Cardiac septum (tissue), 1 donor: ENCODE results near the gene MAST3. TPM values are rescaled to one million over a fixed set of nuclear protein-coding genes. Genes with fewer than 3 reads are reported as not detected.

Source experiments
- DNase-seq: peaks from one replicate; pipeline ENCODE4 v3.0.0-alpha.2; 2020; ENCODE audit warnings: low spot score
- intact Hi-C: fragments of 100-400 bp; cut with DNase I; formaldehyde crosslinking; loops from one replicate; pipeline ENCODE4 v1.14.0; 2022
- total RNA-seq: library from RNA; stranded (reverse); fragmentation: NEBNext Ultra II Directional; extraction: Animal tissue kit (Norgen Biotek cat#: 25700); gene quantifications from one replicate; pipeline ENCODE4 v1.2.1, GENCODE V29; 2021
- donor health status: DM: no; HTN: no; CAD: no.

MAST3 gene
- total RNA-seq, 1 donor from 2014 or later, result 5.2 TPM

GRCh38 chr19:18126097-18126496 lies 28.5 kb downstream of the MAST3 start:
- no peak for DNase-seq
- intact Hi-C loops, result no loop called here

- DNase-seq, result no peak
- intact Hi-C loops, result no loop called here
Observed at GRCh38 chr19:18128044-18128443, 30.5 kb downstream of the MAST3 start.

- intact Hi-C loops, result no loop called here
- DNase-seq, result no peak
Observed at GRCh38 chr19:18128805-18129204, 31.2 kb downstream of the MAST3 start.

DNA sequence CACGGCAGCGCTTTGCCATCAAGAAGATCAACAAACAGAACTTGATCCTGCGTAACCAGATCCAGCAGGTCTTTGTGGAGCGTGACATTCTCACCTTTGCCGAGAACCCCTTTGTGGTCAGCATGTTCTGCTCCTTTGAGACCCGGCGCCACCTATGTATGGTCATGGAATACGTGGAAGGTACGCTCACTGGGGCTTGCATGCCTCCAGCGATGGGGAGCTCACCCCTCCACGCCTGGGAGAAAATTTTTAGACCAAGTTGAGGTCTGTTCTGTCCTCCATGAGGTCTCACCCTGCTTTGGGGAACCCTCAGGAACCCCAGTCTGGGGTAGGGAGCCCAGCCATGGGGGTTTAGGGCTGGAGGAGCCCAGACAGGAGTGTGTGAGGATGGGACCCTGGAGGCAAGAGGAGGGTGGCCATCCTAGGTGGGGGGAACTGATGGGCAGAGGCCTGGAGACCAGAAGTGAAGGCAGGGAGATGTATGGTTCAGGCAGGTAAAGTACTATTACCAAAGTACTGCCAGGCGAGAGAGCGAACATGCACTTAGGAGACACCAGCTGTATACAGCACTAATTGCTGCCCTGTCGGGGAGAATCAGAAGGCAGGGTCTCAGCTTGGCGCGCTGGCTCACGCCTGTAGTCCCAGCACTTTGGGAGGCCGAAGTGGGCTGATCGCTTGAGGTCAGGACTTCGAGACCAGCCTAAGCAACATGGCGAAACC lies 33.1 kb downstream of the MAST3 start:
- intact Hi-C loops, result no loop called here
- no peak for DNase-seq

GRCh38 chr19:18131841-18132596 lies 34.4 kb downstream of the MAST3 start:
- intact Hi-C loops, result no loop called here
- DNase-seq, result no peak

DNA sequence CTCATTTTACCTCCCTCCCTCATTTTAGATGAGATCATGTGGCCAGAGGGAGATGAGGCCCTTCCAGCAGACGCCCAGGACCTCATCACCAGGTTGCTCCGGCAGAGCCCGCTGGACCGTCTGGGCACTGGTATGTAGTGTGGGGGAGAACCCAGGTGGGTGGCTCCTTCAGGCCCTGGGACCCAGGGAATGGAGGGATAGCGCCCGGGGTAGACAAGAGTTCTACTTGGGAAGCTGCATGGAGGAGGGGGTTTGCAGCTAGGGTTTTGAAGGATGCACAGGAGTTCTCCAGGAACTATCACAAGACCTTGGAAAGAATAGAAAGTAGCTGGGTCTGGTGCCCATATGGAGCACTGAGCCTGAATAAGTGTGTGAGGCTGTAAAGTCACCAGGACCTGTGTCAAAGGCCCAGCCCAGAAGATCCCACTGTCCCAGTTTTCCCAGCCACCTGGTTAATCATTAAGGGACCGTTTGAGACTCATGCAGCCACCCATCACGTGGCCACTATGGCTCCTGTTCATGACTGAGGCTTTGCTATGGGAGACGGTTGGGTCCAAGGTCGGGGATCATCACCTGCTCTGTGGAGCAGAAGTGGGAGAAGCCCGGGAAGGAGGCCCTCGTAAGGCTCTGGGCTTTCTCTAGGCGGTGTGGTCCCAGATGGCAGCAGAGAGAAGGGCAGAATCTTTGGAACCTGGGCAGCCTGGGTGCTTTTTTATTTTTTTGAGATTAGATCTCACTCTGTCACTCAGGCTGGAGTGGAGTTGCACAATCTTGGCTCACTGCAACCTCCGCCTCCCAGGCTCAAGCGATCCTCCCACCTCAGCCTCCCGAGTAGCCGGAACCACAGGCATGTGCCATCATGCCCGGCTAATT lies 38.4 kb downstream of the MAST3 start:
- intact Hi-C loops, result no loop called here
- DNase-seq, result no peak

DNA sequence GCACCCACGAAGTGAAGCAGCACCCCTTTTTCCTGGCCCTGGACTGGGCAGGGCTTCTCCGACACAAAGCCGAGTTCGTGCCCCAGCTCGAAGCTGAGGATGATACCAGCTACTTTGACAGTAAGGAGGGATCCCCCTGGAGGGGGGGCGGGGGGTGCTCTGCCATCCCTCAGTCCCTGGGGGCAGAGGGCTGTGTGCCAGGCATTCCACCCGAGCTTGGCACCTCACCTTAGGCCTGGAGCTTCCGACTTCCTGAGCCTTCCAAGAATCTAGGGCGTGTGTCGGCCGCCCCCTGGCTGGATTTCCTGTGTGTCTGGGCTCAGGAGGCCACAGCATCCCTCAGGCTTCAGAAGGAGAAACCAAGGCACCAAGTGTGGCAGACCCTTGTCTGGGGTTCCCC lies 39.7 kb downstream of the MAST3 start:
- DNase-seq, result no peak
- intact Hi-C loops, result no loop called here

DNA sequence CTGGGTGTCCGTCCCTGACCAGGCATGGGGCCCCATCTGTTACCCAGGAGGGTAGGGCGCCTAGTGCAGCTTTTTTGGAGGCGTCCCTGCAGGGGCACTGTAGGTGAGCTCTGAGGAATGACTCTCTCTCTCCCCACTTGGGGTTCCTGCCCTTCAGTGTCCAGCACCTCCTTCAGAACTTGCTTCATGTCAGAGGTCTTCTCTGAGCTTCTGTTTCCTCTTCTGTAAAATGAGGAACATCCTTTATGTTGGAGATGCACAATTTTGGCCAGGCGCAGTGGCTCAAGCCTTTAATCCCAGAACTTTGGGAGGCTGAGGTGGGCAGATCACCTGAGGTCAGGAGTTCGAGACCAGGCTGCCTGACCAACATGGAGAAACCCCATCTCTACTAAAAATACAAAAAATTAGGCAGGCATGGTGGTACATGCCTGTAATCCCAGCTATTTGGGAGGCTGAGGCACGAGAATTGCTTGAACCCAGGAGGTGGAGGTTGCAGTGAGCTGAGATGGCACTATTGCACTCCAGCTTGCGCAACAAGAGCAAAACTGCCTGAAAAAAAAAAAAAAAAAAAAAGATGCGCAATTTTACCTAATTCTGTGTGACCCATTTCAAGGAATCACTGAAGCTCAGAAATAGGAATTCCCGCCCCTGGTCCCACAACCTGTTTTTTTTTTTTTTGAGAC lies 40.2 kb downstream of the MAST3 start:
- intact Hi-C loops, result no loop called here
- no peak for DNase-seq

DNA sequence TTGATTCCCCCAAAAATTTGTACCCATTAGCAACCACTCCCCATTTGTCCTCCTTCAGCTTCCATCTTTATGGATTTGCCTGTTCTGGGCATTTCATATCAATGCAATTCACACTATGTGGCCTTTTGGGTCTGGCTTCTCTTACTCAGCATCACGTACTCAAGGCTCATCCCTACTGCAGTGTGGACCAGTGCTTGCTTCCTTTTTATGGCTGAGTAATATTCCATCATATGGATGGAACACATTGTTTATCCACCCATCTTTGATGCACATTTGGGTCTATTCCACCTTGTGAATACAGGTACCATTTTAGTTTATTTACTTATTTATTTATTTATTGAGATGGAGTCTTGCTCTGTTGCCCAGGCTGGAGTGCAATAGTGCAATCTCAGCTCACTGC lies 42.9 kb downstream of the MAST3 start:
- no peak for DNase-seq
- intact Hi-C loops, result no loop called here

- DNase-seq, result no peak
- intact Hi-C loops, result no loop called here
Observed at GRCh38 chr19:18141031-18141430, 43.5 kb downstream of the MAST3 start.

DNA sequence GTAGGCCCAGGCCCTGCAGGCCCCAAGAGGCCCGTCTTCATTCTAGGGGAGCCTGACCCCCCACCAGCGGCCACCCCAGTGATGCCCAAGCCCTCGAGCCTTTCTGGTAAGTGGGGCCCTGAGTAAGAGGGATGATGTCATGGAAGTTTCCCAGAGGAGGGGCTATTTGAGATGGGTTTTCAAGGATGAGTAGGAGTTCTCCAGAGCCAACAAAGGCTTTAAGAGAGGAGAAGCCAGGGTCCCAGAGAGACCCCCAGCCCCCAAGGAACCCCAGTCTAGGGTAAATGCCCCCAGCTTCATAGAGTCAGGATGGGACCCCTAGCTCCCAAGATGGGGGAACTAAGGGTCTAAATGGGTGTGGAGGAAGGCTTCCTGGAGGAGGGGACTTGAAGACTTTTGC lies 46.3 kb downstream of the MAST3 start:
- intact Hi-C loops, result no loop called here
- DNase-seq, result no peak

- no peak for DNase-seq
- intact Hi-C loops, result no loop called here
Observed at GRCh38 chr19:18144361-18144760, 46.8 kb downstream of the MAST3 start.

DNA sequence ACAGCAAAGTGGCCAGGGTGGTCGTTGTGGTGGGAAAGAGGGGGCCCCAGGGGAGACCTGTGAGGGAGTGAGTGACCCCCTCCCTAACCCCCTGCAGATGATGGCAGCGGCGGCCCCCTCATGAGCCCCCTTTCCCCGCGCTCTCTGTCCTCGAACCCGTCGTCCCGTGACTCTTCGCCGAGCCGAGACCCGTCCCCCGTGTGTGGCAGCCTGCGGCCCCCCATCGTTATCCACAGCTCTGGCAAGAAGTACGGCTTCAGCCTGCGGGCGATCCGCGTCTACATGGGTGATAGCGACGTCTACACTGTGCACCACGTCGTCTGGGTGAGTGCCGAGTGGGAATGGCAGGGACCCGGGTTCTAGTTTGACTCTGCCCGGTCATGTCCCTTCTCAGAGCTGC lies 47.3 kb downstream of the MAST3 start:
- no peak for DNase-seq
- intact Hi-C loops, result no loop called here

GRCh38 chr19:18145391-18145999 lies 47.9 kb downstream of the MAST3 start:
- intact Hi-C loops, result no loop called here
- no peak for DNase-seq

GRCh38 chr19:18147396-18147795 lies 49.8 kb downstream of the MAST3 start:
- DNase-seq, result no peak
- intact Hi-C loops, result no loop called here

GRCh38 chr19:18149596-18149975 lies 52.0 kb downstream of the MAST3 start:
- intact Hi-C loops, result no loop called here
- DNase-seq, result no peak

- intact Hi-C loops, result loop anchor here (5.0 kb wide), 1 partner anchor 34 kb away; no protein-coding TSS in a partner anchor
- no peak for DNase-seq
Observed at GRCh38 chr19:18150776-18151624, 53.4 kb downstream of the MAST3 start.

- intact Hi-C loops, result loop anchor here (5.0 kb wide), 1 partner anchor 35 kb away; no protein-coding TSS in a partner anchor
- peak; percentile 97 for DNase-seq
Observed at GRCh38 chr19:18152442-18152816, 54.9 kb downstream of the MAST3 start.
